GM12875 (cell line): ENCODE measurements around the gene CDH4.

ENCODE experiments used
- H3K4me3 ChIP-seq: one replicate; pipeline ENCODE4 v1.5.1; 2011; ENCODE audit warnings: low read depth, low read length, control low read depth
- TF ChIP-seq, protein P1 (sequence below): IDR thresholded peaks from 2 replicates; pipeline ENCODE4 v1.5.1; 2011; ENCODE audit warnings: low read depth, mild to moderate bottlenecking, control low read depth, inconsistent platforms, low read length, moderate library complexity, borderline replicate concordance; ENCODE audit not compliant: insufficient read depth

Gene CDH4

DNA sequence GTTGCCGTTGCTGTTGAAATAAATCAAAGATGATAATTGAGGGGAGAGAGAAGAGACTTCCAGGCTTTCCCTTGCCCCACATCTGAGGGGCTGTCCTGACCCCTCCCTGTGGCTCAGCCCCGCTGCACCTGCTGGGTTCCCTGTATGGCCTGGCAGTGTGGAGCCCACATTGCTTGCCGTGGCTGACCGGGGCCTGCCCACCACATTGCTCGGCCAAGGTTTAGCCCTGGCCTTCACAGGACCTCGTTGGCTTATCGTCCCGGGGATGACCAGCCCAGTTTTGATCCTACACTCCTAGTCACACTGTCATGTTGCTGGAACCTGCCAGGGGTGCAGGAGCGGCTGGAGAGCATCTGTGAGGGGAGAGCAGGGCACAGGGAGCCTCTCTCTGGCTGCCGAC lies 102.4 kb downstream of the CDH4 start:
- TF ChIP-seq, protein P1, sequence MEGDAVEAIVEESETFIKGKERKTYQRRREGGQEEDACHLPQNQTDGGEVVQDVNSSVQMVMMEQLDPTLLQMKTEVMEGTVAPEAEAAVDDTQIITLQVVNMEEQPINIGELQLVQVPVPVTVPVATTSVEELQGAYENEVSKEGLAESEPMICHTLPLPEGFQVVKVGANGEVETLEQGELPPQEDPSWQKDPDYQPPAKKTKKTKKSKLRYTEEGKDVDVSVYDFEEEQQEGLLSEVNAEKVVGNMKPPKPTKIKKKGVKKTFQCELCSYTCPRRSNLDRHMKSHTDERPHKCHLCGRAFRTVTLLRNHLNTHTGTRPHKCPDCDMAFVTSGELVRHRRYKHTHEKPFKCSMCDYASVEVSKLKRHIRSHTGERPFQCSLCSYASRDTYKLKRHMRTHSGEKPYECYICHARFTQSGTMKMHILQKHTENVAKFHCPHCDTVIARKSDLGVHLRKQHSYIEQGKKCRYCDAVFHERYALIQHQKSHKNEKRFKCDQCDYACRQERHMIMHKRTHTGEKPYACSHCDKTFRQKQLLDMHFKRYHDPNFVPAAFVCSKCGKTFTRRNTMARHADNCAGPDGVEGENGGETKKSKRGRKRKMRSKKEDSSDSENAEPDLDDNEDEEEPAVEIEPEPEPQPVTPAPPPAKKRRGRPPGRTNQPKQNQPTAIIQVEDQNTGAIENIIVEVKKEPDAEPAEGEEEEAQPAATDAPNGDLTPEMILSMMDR, result no peak
- no peak overlapping the region for H3K4me3 ChIP-seq

DNA sequence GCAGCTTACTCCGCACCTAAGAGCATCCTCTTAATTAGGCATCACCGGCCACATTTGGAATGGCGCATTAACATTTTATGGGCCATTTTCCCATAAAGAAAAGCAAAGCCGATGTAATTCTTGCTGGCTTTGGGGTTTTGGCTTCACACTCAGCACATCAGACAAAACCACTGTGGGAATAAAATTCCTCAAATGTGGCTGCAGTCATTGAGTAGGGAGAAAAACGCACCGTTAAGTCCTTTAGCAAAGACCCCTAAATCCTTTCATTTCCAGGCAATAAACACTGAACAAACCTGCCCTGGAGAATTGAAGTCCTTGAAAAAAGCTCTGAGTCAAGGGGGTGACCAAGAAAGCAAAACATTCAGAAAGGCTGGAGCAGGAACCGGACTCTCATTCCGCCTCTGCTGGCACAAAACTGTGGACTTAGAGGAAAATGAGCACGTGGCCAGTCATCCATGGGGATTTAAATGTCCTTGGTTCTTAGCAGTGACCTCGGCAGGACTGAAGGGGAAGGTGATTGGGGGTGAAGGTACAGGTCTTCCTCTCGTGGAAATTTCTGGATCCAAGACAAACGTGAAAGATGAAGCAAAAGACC lies 102.9 kb downstream of the CDH4 start:
- TF ChIP-seq, protein P1, result no peak
- H3K4me3 ChIP-seq, result no peak overlapping the region

DNA sequence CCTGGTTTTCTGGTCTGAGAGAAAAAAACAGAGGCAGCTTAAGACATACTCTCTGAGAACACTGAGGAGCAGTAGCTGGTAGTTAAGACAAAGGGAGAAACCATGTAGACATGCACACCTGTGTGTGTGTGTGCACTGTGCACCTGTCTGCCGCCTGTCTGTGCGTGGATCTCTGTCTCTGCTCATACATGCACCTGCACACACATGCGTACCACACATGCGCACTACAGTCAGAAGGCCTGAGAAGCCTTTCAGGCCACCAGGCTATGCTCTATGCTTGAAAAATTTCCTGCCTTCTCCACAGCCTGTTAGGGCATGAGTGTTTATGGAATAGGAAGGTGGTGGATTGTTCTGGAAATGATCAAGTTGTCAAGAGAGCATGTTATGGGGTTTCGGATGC lies 103.5 kb downstream of the CDH4 start:
- no peak overlapping the region for H3K4me3 ChIP-seq
- TF ChIP-seq, protein P1, result no peak

DNA sequence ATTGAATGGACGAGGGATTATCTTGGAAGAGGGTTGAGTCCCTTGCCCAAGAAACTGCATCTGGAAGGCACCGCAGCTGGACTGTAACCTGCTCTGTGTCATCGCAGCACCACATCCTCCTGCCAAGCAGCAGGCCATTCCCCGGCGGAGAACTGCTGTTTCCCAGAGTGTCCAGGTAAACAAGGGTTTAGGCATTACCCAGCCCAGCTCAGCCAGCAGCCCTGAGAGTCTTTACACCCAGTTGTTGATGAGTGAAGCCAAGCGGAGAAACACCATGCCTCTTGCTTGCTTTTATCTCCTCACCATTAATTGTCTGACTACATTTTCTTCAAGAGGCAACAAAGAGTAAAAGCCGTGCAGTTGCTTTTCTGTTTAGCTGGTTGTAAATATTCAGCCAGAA lies 104.1 kb downstream of the CDH4 start:
- no peak overlapping the region for H3K4me3 ChIP-seq
- TF ChIP-seq, protein P1, result no peak

DNA sequence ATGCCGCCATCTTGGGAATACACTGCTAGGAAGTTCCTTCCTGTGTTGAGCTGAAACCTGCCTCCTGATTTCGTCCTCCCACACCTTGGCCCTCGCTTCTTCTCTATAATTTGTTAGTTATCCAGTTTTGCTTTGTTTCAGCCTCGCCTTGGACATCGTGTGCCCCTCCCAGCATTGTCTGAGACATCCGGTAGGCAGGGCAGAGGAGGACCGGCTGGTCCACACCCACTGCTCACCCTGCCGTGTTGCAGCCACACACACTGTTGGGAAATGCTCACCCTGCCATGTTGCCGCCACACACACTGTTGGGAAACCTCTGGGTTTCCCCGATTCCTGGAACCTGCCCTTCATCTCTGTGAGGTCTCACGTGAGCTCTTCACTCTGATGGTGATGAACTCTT lies 105.1 kb downstream of the CDH4 start:
- TF ChIP-seq, protein P1, result no peak
- H3K4me3 ChIP-seq, result no peak overlapping the region

DNA sequence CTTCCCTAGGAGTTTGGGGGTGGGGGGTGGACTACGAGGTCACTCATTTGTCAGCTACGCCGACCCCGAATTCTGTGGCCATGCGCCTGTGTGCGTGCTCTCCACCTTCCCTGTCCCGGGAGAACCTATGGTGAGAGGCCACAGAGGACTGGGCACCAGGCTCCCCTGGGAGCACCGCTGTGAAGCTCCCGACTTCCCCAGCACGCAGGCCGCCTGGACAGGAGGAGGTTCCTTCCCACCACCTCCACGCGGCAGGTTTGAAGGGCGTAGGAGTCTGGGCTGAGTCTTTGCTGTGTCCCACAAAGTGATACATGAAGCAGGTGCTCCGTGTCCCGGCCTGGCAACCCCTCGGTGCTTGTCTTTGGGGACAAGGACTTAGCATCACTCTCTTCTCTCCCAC lies 107.2 kb downstream of the CDH4 start:
- H3K4me3 ChIP-seq, result no peak overlapping the region
- TF ChIP-seq, protein P1, result no peak

DNA sequence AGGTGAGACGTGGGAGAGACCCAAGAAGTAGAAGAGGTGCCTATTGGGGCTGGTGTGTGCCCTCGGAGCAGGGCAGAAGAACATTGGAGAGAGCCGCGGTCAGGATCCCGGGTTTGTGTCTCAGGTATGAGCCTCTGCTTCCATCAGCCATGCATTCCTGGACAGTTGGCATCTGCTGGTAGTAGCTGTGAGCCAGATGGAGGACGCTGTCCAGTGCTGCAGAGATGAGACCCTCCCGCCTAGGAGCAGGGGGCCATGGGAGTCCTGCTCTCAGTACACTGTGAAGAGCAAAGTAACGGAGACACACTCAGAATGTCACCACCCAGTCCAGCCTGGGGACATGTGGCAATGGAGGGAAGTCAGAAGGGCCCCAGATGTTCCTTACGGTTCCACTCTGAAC lies 108.2 kb downstream of the CDH4 start:
- TF ChIP-seq, protein P1, result no peak
- no peak overlapping the region for H3K4me3 ChIP-seq
